KG1 (cell line): ENCODE measurements around the gene PPFIBP2.

Experiments
- DNase-seq: peaks from one replicate; lab custom pipeline; 2025; lab: John Stamatoyannopoulos, UW

PPFIBP2 gene

DNA sequence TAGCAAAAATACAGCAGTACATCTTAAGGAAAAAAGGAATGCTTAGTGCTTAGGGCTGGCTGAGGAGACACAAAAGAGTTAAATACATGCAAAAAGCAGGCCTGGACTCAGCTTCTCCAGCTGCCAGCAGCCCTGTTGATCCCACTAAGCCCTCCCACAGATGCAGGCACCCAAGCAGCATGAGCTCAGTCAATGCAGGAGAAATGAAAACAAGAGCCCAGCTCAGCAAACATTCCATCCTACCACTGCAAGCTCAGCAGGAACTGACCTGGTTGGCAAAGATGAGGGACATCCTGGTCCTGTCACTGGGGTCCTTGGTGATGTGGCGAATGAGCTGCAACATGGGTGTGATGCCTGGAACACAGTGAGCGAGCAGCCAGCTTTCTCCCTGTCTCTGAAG lies 153.7 kb downstream of the PPFIBP2 start:
- no peak for DNase-seq

GRCh38 chr11:7668464-7668863 lies 154.7 kb downstream of the PPFIBP2 start:
- DNase-seq, result no peak

GRCh38 chr11:7668911-7669310 lies 155.1 kb downstream of the PPFIBP2 start:
- no peak for DNase-seq

DNA sequence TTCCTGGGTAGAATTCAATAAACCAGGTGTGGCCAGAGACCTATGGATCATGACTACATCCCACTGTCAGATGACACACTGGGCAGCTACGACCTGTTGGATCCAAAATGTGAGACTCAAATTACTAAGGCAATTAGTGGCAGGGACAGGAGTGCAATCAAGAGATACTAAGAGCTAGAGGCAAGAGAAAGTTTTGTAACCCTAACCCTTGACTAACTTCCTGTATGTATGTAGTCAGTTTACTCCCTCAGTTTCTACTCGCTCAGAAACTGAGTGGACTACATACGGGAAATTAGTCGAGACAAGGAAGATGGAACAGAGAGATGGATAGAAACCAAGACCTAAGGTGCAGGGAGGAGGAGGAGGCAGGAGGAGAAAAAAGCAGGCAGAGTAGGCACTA lies 156.8 kb downstream of the PPFIBP2 start:
- no peak for DNase-seq

DNA sequence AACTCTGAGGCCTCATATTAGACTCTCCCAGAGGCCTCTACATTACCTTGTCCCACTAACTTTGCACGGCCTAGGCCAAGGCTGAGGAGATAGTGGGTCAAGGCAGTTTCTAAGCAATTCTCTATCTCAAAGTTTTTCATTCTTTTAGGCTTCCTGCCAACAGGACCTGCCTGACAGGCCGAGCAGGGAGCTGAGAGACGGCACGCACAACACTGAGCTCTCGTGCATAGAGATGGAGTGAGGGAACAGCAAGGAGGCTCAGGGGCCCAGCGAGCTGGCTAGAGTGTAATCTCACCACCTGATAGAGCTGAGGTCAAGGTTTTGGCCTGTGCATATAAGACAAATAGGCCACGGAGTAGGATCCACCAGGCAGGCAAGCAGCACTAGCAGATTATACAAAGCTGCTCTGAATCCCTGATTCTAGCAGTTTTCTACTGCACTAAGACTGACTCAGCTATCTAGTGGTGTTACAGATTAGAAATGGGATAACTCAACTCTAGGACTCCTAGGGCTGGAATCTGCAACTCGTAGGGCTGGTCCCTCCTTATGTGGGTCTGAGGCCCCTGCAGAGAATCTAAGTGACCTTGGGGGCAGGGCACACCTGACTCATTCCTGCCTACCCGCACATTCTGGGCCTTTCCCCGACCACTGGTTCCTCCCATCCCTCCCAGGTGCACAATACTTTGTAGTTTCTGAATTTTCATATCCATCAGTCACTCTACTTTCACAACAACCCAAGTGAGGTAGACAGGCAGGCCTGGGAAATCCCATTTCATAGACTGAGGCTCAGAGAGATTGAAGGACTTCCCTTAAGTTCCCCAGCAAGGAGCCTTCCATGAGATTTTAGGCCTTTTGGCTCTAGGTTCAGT lies 157.8 kb downstream of the PPFIBP2 start:
- DNase-seq, result no peak

DNA sequence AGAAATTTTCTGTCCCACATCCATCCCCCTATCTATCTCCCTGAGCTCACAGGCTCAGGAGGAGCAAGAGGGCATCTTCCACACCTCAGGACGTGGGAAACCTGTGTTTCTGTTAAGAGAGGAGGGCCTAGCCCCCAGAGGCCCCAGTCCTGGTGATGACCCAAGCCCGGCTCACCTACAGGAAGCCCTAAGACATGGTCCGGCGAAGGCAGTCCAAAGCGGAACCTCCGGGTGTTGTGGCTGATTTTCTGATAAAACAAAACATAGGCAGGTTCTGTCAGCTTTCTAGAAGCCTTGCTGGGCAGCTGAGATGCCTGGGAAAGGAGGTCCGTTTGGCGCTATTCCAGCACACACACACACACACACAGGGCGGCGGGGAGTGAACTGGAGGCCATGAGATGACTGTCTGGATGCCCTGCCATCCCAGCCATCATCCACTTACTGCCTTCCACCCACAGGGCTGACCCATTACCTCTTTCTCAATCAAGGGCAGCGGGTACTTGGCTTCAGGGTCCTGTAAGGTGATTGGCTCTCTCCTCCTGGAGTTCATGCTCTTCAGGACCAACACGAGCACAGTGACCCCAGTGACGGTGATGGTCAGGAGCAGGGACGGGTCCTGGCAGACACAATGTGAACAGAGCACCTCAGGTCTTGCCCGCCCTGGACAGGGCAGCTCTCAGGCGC lies 158.6 kb downstream of the PPFIBP2 start:
- DNase-seq, result no peak

- DNase-seq, result no peak
Observed at GRCh38 chr11:7672960-7673723, 159.3 kb downstream of the PPFIBP2 start, which contains the start of gene CYB5R2. Gene CYB5R2, minus strand, starts transcription at chr11:7673500. Its CDS starts 675 bp downstream, at chr11:7672825.

DNA sequence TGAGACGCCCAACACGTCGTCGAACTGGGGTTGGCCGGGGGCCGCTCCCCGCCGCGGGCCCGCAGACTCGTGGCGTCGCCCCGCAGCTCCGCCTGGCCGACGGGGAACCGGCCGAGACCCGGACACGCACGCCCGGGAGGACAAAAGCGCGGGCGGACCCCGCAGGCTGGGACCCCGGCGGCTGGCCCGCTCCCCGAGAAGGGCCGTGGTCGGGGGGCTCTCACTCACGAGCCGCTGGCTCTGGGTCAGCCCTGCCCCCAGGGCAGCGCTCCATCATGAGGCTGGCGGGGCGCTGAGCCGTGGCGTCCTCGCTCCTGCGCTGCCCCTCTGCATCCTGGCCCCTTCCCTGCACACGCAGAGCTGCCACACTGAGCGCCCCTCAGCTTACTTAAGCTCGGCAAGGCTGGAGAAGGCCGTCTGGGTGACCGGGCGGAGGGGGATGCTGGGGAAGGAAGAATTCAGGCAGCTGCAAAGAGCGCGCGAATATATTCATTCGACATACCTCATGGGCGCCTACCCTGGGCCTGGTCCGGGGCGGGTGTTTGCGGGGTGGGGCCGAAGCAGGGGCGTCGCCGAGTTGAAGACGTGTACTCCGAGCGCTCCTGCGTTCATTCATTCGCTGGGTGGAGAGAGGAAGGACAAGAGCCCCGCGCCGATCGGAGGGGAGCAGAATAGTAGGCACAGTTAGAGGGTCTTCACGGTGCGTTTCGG lies 160.1 kb downstream of the PPFIBP2 start:
- DNase-seq, result no peak

DNA sequence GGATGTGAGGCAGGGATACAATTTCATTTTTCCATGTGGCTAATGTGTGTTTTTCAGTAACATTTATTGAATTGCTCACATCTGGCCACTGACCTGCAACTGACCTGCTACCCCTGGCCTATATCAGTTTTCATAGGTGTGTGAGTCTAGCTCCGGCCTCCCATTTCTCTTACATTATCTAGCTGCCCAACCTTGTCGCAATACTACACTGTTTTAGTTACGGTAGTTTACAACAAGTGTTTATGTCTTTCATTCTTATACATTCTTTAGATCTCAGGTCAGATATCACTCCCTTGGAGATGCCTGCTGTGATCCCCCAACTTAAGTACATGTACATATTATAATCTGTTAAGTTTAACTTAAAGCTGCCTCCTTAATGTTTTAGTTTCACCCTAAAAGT lies 161.8 kb downstream of the PPFIBP2 start:
- no peak for DNase-seq

- DNase-seq, result no peak
Observed at GRCh38 chr11:7677071-7677470, 163.3 kb downstream of the PPFIBP2 start.

DNA sequence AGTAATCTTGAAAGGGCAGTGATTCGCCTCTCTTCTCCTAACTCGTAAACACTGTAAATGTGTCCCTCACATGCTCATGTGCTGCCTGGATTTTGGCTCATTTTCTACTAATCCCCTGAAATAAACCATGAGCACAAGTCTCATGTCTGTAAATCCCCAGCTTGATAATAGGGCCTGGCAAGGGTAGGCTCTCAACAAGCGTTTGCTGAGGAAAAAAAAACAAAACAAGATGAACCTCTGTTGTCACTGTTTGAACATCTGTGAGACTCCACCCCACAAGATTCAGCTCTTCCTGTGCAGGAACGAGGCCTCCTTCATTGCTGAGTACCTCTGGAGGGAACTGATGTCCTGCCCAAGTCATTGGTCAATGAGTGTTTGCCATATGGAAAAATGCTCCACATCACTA lies 164.0 kb downstream of the PPFIBP2 start:
- no peak for DNase-seq

- no peak for DNase-seq
Observed at GRCh38 chr11:7683571-7683970, 169.8 kb downstream of the PPFIBP2 start.

DNA sequence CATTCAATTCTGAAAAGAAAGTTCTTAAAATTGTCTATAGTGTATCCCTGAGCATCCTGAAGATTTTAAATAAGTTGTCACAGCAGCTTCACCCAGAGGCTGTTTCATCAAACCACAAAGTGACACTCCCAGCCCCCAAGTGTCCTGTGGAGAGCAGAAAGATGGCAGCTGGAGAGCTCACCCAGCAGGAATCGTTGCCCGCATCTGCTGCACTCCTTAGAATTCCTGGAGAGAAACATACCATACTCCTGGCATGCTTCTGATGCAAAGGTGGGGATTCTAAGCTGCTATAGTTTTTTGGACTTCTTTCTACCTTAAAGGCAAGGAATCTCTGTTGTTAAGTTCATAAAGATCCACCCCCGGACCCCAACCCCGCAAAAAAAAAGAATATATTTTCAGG lies 173.0 kb downstream of the PPFIBP2 start:
- no peak for DNase-seq

DNA sequence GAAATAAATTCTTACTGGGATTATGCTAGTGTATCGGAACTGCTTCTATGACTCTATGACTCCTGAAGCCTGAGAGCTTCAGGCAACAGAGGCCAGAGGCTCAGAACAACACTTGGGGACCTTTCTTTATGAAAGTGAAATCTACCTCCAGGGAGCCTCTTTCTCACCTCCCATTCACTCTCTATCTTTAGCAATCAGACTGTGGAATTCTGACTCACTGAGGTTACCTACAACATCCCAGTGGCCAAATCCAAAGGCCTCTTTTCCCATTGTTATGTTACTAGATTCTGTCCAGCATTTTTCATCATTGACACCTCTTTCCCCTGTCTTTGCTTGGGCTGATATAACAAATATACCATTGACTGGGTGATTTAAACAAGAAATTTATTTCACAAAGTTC lies 173.6 kb downstream of the PPFIBP2 start:
- no peak for DNase-seq

GRCh38 chr11:7688238-7688826 lies 174.5 kb downstream of the PPFIBP2 start:
- peak; percentile 6 for DNase-seq

DNA sequence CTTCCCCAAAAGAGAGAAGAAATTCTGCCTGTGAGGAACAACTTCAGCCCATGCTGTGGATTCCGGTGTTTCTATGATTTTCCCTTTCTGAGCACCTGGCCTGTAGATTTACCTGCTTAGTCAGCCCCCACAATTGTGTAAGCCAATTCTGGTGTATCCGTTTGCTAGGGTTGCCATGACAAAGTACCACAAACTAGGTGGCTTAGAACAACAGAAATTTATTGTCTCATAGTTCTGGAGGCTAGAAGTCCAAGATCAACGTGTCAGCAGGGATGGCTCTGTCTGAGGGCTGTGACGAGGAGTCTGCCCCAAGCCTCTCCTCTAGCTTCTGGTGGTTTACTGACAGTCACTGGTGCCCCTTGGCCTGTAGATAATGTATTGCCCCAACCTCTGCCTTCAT lies 175.4 kb downstream of the PPFIBP2 start:
- no peak for DNase-seq

DNA sequence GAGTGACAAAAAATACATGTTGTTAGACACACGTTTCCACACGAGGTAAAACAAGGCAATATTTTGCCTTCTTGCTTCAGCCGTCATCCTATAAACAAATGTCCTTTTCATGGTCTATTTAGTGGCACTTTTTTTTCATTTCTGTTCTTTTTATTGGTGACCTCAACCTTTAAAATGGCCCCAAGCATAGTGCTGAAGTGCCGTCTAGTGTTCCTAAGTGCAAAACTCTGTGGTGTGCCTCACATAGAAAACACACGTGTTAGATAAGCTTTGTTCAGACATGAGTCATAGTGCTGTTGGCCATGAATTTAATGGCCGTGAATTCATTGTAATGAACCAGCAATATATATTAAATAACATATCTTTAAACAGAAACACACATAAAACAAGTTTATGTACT lies 176.8 kb downstream of the PPFIBP2 start:
- DNase-seq, result no peak

DNA sequence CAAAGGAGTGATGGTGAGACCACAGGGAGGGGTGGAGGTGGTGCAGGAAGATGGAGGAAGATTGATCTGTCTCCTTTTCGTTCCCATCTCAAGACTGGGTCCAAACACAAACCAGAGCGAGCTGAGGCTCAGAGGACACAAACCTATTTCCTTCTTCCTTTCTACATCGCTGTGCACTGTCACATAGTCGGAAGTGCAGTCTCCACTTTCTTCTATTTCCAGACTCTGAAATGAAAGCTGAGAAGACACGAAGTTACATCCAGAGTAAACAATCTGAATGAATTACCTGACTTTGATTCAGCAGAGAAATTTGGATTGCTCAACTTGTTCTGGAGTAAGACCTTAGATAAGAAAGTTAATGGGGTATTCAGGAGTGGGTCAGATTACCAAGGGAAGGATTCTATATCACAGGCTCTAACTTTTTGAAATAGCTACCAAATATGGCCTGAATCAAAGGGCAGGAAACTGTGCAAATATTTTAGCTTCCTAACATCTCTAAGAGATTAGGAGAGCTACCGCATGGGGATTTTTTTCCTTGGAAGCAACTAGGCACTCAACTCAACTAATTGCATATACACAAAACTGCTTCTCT lies 178.1 kb downstream of the PPFIBP2 start:
- DNase-seq, result no peak

DNA sequence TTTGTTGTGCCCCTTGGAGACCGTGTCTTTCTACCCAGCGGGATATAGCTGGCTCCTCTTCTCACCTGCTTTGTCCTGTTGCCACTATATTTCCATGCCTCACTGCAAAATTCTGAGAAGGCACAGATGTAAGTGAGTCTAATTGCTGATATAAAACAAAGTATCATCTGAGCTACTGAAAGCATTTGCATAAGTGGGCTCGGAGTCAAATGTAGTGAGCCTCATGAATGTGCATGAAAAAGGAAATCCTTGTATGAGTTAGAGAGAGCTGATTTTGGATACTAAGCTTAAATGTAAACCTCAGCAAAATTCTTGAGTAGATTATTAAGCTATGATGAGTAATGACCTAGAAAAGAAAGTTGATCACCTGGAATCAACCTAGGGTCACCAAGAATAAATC lies 178.6 kb downstream of the PPFIBP2 start:
- no peak for DNase-seq

DNA sequence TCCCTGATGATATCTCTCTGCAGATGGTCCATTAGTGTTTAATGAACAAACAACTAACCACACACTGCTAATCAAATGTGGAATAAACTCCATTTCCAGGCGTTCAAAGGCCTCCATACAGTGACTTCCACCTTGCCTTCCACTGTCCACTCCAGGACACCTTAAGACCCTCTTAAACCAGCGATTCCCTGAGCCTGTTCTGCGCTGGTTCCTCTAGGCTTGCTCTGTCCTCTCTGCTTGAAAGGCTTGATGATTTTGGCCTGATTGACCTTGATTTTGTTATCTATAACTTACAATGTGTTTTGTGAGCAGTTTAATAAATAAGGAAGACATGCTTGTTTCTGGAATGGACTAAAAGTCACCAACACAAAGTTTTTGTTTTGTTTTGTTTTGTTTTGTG lies 180.4 kb downstream of the PPFIBP2 start:
- DNase-seq, result no peak

DNA sequence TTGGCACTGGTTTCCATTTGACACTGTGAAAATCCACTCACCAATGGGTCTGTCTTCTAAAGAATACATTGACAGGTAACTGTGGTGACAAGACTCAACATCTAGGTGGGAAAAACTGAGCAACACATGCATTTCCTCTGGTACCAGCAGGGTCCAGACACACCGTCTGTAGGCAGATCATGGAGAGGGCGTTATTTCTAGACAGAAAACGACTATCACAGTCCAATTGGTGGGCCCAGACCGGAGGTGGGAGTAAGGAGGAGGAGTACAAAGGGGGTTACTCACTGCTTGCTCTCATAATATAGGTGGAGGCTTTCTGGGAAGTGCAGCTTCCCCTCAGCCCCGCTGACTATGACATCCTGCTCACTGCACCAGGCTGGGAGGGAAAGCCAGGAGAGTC lies 182.6 kb downstream of the PPFIBP2 start:
- DNase-seq, result no peak
